Activated CD8-positive, alpha-beta T cell treated with anti-CD3 and anti-CD28 coated beads for 36 hours (primary cell): ENCODE results near the gene BANK1. TPM values are rescaled to one million over a fixed set of nuclear protein-coding genes. Genes with fewer than 3 reads are reported as not detected.

ENCODE experiments used
- ATAC-seq: fragments of 200-7000 bp; cut with Tn5 transposase; one replicate; pipeline ENCODE4 v1.10.0; 2021; ENCODE audit warnings: mild to moderate bottlenecking, moderate library complexity
- CTCF ChIA-PET: fragments of 350-600 bp; sonication (Branson Sonifier 250); formaldehyde crosslinking; loops from one replicate; lab custom pipeline; 2021; ENCODE audit warnings: antibody characterized with exemption; lab: Charles Lee
- POLR2A ChIA-PET: fragments of 350-600 bp; sonication (Branson Sonifier 250); formaldehyde crosslinking; loops from one replicate; lab custom pipeline; 2021; ENCODE audit warnings: antibody characterized with exemption; lab: Charles Lee
- DNase-seq: peaks from one replicate; pipeline ENCODE4 v3.0.0-alpha.2; 2020
- H3K27ac Mint-ChIP-seq: one replicate; pipeline ENCODE4 v1.8.0; 2021; ENCODE audit warnings: mild to moderate bottlenecking, mixed read lengths
- H3K27me3 Mint-ChIP-seq: one replicate; pipeline ENCODE4 v1.8.0; 2021; ENCODE audit warnings: mixed read lengths
- H3K36me3 Mint-ChIP-seq: one replicate; pipeline ENCODE4 v1.8.0; 2021; ENCODE audit warnings: low read depth, mixed read lengths
- H3K4me1 Mint-ChIP-seq: one replicate; pipeline ENCODE4 v1.8.0; 2021; ENCODE audit warnings: low read depth, mixed read lengths
- H3K4me3 Mint-ChIP-seq: one replicate; pipeline ENCODE4 v1.8.0; 2021; ENCODE audit warnings: mild to moderate bottlenecking, moderate library complexity, mixed read lengths
- H3K9me3 Mint-ChIP-seq: one replicate; pipeline ENCODE4 v1.8.0; 2021; ENCODE audit warnings: mixed read lengths
- intact Hi-C: fragments of 100-400 bp; cut with micrococcal nuclease; formaldehyde crosslinking; loops from one replicate; pipeline ENCODE4 v1.10.0; 2022
- total RNA-seq, 2 experiments: library from RNA; stranded (reverse); gene quantifications; one replicate each; pipeline ENCODE4 v1.2.3, GENCODE V29; 2021
- TF ChIP-seq, protein P1 (sequence below): fragments of 200-600 bp; IDR thresholded peaks from one replicate; pipeline ENCODE4 v1.8.0; 2022; ENCODE audit warnings: antibody characterized with exemption, mild to moderate bottlenecking

The BANK1 gene
- total RNA-seq, 2 experiments from 2014 or later = 0.09 to 0.34 TPM

DNA sequence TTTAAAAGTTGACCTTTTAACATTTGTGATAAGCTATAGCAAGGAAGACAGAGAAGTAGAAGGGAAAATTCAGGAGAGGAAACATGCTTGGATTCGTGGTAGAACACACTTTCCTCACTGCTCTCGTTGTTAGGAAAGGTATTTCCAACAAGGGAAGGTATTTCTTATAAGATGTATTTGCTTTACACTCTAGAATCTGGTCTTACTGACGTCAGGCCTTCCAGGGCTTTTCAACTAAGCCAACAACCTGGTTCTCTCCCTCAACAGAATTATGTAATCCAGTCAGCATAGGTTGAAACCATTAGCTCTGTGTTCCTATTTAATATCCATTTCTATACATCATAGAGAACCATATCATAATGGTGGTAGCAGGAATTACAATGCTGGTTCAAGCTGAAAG lies 312.8 kb downstream of the BANK1 start:
- DNase-seq (no peak), ATAC-seq (no peak)
- POLR2A ChIA-PET = no interaction called here
- intact Hi-C loops = no loop called here
- TF ChIP-seq, protein P1, sequence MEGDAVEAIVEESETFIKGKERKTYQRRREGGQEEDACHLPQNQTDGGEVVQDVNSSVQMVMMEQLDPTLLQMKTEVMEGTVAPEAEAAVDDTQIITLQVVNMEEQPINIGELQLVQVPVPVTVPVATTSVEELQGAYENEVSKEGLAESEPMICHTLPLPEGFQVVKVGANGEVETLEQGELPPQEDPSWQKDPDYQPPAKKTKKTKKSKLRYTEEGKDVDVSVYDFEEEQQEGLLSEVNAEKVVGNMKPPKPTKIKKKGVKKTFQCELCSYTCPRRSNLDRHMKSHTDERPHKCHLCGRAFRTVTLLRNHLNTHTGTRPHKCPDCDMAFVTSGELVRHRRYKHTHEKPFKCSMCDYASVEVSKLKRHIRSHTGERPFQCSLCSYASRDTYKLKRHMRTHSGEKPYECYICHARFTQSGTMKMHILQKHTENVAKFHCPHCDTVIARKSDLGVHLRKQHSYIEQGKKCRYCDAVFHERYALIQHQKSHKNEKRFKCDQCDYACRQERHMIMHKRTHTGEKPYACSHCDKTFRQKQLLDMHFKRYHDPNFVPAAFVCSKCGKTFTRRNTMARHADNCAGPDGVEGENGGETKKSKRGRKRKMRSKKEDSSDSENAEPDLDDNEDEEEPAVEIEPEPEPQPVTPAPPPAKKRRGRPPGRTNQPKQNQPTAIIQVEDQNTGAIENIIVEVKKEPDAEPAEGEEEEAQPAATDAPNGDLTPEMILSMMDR = no peak
- CTCF ChIA-PET = no interaction called here
- peaks cover 2% of the 10 kb centered on the region for H3K36me3 Mint-ChIP-seq
- H3K9me3 Mint-ChIP-seq = peaks cover 20% of the 10 kb centered on the region
- no peak overlapping the region for H3K4me3 Mint-ChIP-seq
- no peaks in the 10 kb centered on the region for H3K27me3 Mint-ChIP-seq
- no peaks in the 10 kb centered on the region for H3K4me1 Mint-ChIP-seq
- H3K27ac Mint-ChIP-seq = no peak overlapping the region

DNA sequence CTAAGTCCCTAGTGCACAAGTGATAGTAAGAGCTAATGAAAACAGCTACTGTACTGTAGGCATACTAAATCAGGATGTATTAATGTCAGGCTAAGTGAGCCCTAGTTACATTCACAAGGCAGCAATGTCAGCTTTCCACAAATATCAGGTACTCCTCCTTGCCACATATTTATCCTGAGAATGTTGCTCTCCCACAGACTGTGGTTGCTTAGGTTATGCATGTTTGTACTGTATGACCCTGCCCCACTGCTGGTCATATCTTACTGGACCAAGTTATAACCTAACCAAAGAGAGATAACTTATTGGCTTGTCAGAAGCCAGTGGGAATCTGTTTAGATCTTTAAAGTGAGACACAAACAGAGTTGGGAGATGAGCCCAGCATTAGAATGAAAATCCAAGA lies 313.7 kb downstream of the BANK1 start:
- intact Hi-C loops = no loop called here
- TF ChIP-seq, protein P1 = no peak
- Mint-ChIP-seq H3K4me3 (no peak overlapping the region), H3K27ac (no peak overlapping the region), H3K27me3 (no peaks in the 10 kb centered on the region), H3K4me1 (no peaks in the 10 kb centered on the region), H3K36me3 (peaks cover 2% of the 10 kb centered on the region), H3K9me3 (peaks cover 20% of the 10 kb centered on the region)
- ATAC-seq (no peak), DNase-seq (no peak)
- CTCF ChIA-PET = no interaction called here
- POLR2A ChIA-PET = no interaction called here

DNA sequence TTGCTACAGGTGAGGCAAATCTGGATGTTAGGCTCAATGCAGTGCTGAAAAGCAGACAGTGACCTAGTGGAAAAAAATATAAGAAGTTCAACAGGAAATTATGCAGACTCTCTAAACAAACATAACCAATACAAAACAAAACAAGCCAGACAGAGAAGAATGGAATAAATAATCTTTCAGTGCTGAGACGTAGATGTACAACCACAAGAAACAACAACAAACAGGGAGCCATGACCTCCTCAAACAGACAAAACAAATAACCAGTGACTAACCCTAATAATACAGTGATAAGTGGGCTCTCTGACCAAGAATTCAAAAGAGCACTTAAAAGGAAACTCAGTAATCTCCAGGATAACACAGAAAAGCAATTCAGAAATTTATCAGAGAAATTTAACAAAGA lies 315.5 kb downstream of the BANK1 start:
- DNase-seq (no peak), ATAC-seq (no peak)
- Mint-ChIP-seq H3K4me3 (no peak overlapping the region), H3K36me3 (peaks cover 2% of the 10 kb centered on the region), H3K4me1 (no peaks in the 10 kb centered on the region), H3K9me3 (peaks cover 20% of the 10 kb centered on the region), H3K27ac (no peak overlapping the region), H3K27me3 (no peaks in the 10 kb centered on the region)
- intact Hi-C loops = no loop called here
- POLR2A ChIA-PET = no interaction called here
- CTCF ChIA-PET = no interaction called here
- TF ChIP-seq, protein P1 = no peak

DNA sequence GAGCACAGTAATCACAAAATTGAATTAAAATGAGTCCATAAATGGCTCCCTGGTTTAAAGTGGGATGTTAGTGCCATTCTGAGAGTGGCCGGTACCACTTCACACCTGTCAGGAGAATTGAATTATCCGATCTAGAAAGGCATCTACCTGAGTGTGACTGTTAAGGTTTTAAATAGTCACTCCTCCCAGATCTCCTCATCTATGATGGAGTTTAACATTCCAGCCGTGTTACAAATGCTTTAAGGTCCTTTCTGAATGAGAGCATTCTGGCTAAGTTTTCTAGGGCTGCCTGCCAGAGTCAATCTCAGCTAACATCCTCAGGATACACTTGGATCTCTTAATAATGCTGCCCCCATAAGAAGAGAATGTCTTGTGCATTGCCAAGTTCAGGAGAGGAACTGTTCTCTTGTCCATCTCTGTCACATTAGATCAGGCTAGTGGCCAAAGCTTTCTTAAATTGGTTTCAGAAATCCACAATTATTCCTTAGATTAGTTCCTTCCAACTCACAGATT lies 323.6 kb downstream of the BANK1 start:
- Mint-ChIP-seq H3K4me1 (no peaks in the 10 kb centered on the region), H3K9me3 (no peaks in the 10 kb centered on the region), H3K4me3 (no peak overlapping the region), H3K27ac (no peak overlapping the region), H3K27me3 (no peaks in the 10 kb centered on the region), H3K36me3 (no peaks in the 10 kb centered on the region)
- CTCF ChIA-PET = no interaction called here
- TF ChIP-seq, protein P1 = no peak
- POLR2A ChIA-PET = no interaction called here
- DNase-seq (no peak), ATAC-seq (no peak)
- intact Hi-C loops = no loop called here

DNA sequence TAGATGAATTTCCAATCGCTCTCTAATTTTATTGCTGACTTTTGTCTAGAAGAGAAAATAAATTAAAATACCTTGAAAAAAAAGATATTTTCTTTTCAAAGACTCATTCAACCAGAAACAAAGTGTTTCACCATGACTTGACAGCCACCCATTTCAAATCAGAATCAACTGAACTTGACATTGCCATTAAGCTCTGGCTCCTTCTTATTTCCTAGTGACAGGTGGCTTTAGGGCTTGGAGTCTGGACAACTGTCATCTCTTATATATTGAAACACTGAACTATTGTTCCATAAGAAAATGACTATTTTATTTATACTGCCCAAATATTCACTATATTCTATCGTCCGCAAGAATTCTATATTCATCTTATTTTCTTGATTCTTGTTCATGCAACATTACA lies 325.6 kb downstream of the BANK1 start:
- H3K9me3 Mint-ChIP-seq = peaks cover 4% of the 10 kb centered on the region
- ATAC-seq (no peak), DNase-seq (no peak)
- no peaks in the 10 kb centered on the region for H3K36me3 Mint-ChIP-seq
- no peak overlapping the region for H3K27ac Mint-ChIP-seq
- POLR2A ChIA-PET = no interaction called here
- TF ChIP-seq, protein P1 = no peak
- intact Hi-C loops = no loop called here
- no peak overlapping the region for H3K4me3 Mint-ChIP-seq
- CTCF ChIA-PET = no interaction called here
- H3K27me3 Mint-ChIP-seq = peaks cover 2% of the 10 kb centered on the region
- no peaks in the 10 kb centered on the region for H3K4me1 Mint-ChIP-seq
